GM21576 (cell line): ENCODE measurements around the gene ZFYVE28.
"Not testable (repeated sequence)": the region's sequence is repeated elsewhere in the genome, so short reads cannot be mapped to it uniquely, and the experiment has no call there.

Experiments
- ATAC-seq: cut with Tn5 transposase; IDR thresholded peaks from one replicate; pipeline ENCODE4 v1.9.1; 2021; ENCODE audit warnings: mild to moderate bottlenecking, moderate library complexity; ENCODE audit not compliant: unreplicated experiment

ZFYVE28 gene

DNA sequence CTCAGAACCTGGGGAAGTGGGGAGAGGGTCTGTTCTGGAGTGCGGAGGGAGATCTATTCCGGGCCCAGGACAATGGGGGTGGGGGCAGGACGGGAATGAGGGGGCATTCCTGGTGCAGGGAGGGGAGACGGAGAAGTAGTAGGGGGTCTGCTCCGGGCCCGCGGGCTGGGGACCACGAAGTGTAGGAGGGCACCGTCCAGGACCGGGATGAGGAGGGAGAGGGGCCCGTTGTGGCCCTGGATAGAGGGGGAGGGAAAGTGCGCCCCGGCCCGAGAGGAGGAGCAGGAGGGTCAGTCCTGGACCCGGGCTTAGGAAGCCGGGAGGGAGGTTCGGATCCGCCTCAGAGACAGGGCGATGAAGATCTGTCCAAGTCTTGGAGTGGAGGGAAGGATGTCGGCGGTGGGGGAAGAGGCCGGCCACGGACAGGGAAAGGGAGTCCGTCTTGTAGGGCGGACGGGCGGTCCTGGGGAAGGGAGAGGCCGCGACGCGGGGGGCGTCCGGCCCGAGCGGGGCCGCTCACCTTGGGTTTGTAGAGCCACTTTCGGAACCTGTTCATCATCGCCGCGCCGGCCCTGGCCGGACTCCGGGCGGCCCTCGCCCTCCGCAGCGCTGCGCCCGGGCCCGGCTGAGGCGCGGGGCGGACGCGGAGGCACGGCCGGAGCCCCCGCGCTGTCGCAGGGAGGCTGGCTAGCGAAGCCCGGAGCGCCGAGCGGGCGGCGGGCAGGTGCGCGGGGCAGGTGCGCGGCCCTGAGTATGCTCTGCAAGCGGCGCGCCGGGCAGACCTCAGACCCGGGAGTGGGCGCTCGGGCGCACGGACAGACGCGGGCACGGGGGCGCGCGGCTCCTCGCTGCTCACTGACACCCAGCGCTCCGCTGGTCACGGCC, at the start of gene ZFYVE28:
Gene ZFYVE28 (minus strand): TSS at position 881 of the 885 bp plus-strand sequence. CDS start 322 bp downstream, at position 559.
- no peak for ATAC-seq

GRCh38 chr4:2465544-2465943, 47.1 kb upstream of the ZFYVE28 start:
- not testable (repeated sequence) for ATAC-seq

DNA sequence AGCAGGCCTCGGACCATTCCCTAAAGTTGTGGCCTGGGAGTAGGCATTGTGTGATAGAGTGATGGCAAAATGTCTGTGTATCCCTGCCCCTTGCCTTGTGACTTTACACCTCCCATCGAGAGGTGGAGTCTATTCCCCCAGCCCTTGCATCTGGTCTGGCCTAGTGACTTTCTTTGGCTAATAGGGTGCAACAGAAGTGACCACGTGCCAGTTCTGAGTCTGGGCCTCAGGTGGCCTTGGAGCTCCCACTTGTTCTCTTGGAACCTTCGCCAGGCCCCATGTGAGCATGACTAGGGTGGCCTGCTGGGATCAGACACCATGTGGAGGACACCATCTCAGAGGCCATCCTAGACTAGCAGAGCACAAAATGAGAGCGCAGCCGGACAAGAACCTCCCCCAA, 46.6 kb upstream of the ZFYVE28 start:
- no peak for ATAC-seq

GRCh38 chr4:2462992-2463762, 44.7 kb upstream of the ZFYVE28 start:
- ATAC-seq = no peak

GRCh38 chr4:2462218-2462991, 44.0 kb upstream of the ZFYVE28 start:
- ATAC-seq = peak; percentile 68

DNA sequence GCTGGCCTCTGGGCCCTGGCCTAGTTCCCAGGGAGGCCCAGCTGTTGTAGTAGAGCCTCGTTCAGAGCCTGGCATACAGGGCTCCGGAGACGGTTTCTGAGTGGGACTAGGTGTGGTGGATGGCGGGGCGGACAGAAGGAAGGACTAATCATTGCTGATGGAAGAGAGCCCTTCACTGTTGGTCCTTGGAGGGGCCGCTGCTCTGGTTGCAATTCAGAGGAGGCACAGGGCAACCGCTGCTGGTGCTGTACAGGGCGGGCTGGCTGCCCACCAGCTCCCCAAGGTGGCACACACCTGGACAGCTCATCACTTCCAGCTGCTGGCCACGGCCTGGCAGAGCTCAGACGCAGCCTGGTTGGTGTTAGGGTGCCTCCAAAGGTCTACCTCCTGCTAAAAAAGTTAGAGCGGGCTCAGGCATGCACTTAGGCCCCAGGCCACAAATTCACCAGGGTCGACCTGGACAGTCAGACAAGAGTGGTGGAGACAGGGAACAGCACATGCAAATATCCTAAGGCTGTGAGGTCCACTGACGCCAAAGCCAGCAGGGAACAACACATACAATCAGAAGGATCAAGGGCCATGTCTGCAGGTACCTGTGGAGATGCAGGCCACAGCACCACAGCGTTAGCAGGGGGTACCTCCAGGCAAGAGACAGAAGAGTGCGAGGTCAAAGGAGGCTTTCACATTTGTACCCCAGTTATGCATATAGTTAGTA, 43.0 kb upstream of the ZFYVE28 start:
- no peak for ATAC-seq

- no peak for ATAC-seq
Measured at GRCh38 chr4:2459589-2460349, 41.3 kb upstream of the ZFYVE28 start.

GRCh38 chr4:2458546-2459491, 40.4 kb upstream of the ZFYVE28 start:
- ATAC-seq = no peak

GRCh38 chr4:2457481-2458295, 39.2 kb upstream of the ZFYVE28 start:
- no peak for ATAC-seq

- ATAC-seq = no peak
Measured at GRCh38 chr4:2451821-2452785, 33.7 kb upstream of the ZFYVE28 start.

- no peak for ATAC-seq
Measured at GRCh38 chr4:2451036-2451520, 32.6 kb upstream of the ZFYVE28 start.

DNA sequence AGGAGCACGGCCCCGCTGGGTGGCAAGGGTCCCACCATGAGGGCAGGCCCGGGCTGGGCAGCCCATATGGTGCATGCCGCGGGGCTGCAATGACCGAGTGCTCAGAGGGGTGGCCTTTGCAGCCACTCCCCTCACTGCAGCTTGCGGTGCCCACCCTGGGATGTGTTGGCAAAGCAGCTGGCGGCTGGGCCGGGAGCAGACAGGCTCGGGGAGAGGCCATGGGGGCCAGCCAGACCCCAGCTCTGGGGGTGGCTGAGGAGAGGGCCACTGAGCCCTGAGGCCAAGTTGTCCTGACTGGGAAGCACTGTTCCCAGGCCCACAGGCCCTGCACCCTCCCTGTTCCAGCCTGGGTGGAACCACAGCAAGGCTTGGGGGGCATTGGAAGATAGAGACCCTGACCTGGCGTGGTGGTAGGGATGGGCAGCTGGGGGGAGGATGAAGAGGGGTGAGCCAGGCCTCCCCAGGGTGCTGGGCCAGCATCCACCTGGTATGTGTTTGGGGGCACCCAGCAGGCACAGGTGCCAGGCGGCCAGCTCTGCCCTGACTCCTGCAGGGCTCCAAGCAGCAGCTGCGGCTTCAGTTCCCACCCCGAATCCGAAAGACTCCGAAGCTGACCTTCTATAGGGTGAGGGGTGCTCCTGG, 32.1 kb upstream of the ZFYVE28 start:
- no peak for ATAC-seq

GRCh38 chr4:2449511-2450392, 31.3 kb upstream of the ZFYVE28 start:
- ATAC-seq = no peak

- no peak for ATAC-seq
Measured at GRCh38 chr4:2449051-2449450, 30.6 kb upstream of the ZFYVE28 start.

DNA sequence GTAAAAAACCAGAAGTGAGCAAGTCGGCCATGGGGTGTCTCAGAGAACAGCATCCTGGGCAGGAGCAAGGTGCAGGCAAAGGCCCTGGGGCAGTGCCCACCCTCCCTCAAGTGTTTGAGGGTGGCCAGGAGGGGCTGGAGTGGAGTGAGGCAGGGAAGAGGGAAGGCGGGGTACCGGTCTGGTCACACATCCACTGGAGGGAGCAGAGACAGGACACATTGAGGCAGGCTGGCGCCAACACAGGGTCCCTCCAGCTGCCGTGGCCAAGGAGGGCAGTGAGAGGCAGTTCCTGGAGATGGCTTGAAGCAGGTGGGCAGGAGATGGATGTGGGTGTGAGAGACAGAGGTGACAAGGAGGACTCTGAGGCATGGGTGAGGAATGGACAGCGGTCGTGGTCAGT, 30.1 kb upstream of the ZFYVE28 start:
- ATAC-seq = no peak
